ENCODE measurements around the gene RPP25L.

GRCh38 chr9:34574571-34574970 lies 37.3 kb downstream of the RPP25L start:
- TF ChIP-seq SIN3A (IDR thresholded peaks at IDR 0.05; ENCODE audit: borderline replicate concordance in 2 of 2, control insufficient read depth in 1 of 2, low read depth in 2 of 2, low read length in 2 of 2) (no peak), CTCF (IDR thresholded peaks at IDR 0.05 in 2 of 3, conservative IDR thresholded peaks at IDR 0.05 in 1 of 3; ENCODE audit: insufficient read depth in 2 of 3, low read depth in 1 of 3, low read length in 3 of 3) (no peak), BMI1 (IDR thresholded peaks at IDR 0.05; ENCODE audit: low read length) (no peak), FOXK2 (conservative IDR thresholded peaks at IDR 0.05 in 1 of 2, IDR thresholded peaks at IDR 0.05 in 1 of 2; ENCODE audit: low read depth in 2 of 2) (no peak), TBL1XR1 (IDR thresholded peaks at IDR 0.05; ENCODE audit: low read length in 2 of 2) (no peak), ZBTB33 (CRISPR knock-in tag; IDR thresholded peaks at IDR 0.05) (no peak), KAT8 (IDR thresholded peaks at IDR 0.05; ENCODE audit: low read depth) (no peak), CEBPB (tag; IDR thresholded peaks at IDR 0.05) (no peak), CBFA2T2 (conservative IDR thresholded peaks at IDR 0.05) (no peak), POLR2AphosphoS5 (IDR thresholded peaks at IDR 0.05; ENCODE audit: control insufficient read depth, insufficient read depth, low read depth, low read length) (no peak), MTF1 (CRISPR knock-in tag; IDR thresholded peaks at IDR 0.05; ENCODE audit: borderline replicate concordance) (no peak), ATF6 (CRISPR knock-in tag; IDR thresholded peaks at IDR 0.05) (no peak), TAF1 (IDR thresholded peaks at IDR 0.05; ENCODE audit: control insufficient read depth, extremely low read depth, insufficient read depth, low read length, severe bottlenecking) (no peak), SP1 (CRISPR knock-in tag; IDR thresholded peaks at IDR 0.05) (no peak)

Data from K562 (cell line).